NCI-H2081 (cell line): ENCODE results near the gene STX7.

ENCODE experiments used
- DNase-seq, 2 experiments: peaks; one replicate each; lab custom pipeline; 2025; lab: John Stamatoyannopoulos, UW

STX7 gene

GRCh38 chr6:132412656-132413498 lies 100.0 kb downstream of the STX7 start:
- no peak for DNase-seq

DNA sequence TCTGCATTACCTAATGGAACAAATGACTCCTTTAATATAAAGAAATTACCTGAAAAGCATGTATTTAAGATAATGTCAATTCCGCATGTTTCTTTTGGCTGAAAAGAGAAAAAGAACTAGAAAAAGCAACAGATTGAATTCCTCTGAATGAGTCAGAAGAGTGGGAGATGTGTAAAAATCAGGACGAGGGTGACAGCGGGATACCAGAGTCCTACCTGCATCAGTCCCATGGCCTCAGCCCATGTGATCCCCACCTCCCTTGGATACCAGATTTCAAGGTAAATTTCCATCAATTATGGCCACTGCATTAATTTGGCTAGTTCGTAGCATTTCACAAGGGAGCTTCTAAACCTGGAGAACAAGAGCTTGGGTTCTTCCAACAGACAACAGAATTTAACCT lies 101.6 kb downstream of the STX7 start:
- DNase-seq: no peak

DNA sequence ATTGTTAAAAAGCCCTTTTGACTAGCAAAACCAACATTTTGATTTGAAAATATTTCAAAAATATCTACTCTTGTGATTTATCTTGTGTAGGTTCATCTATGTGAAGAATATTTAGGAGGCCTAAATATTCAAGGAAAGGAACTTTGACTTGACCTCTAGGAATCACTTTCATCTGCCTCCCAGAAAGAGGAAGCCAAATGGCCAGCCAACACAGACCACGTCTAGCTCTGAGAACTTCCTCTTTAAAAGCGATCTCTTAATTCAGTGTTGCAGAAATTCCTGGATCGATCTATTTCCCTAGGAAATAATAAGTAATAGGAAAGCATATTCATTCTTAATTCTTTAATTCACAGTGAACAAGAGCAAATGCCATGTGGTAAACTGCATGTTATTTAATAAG lies 102.1 kb downstream of the STX7 start:
- no peak for DNase-seq

DNA sequence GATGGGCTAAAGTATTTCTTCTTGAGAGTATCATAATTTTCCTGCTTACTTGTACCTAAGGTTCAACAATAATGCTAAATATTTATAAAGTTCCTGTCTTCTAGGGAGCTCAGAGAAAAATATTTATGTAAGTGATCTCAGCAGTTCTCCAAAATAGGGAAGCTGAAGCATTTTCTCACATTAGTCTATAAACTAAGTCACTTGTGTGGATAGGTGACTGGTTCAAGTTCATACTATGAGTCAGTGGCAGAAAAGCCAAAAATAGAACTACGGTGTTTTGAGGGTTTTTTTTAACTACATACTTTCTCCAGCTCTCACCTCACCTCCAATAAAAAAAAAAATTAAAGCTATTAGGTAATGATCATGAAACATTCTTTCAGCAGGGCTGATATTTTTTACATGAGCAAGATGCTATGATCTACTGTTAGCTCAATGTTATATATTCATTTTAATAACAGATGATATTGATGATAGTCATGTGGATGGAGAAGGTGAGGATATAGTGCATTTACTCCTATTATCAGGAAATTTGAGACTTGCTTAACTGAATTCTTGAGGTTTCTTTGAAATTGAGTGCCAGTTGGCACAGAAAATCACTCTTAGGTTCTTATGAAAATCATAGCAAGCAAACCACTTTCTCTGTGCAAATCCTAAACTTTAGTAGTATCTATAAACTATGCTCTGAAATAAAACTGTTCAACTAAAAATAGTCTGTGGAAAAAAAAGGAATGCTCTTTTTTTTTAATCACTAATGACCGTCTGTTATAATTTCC lies 107.6 kb downstream of the STX7 start:
- DNase-seq: no peak

DNA sequence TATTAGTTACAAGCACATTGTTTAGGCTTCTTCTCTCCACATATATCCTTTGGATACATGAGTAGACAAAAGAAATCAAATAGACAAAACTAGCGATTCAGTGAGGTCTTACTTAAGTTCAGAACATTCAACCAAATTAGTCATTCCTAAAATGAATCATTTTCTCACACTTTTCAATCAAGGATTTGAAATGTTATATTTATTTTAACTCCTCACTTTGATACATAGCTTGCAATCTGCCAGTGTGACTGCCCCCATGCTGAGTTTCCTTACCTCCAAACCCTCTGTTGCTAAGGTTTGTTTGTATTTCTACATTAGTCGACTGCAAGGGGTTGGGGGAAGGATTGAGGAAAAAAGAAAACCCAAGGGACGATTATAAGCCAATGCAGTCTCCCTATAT lies 108.2 kb downstream of the STX7 start:
- DNase-seq: no peak

- DNase-seq: no peak
Observed at GRCh38 chr6:132404330-132404729, 108.6 kb downstream of the STX7 start.

- DNase-seq: no peak
Observed at GRCh38 chr6:132401618-132402285, 111.2 kb downstream of the STX7 start.

GRCh38 chr6:132400883-132401617 lies 111.9 kb downstream of the STX7 start, which contains the start of gene MOXD1:
MOXD1 (minus strand) TSS chr6:132401475; CDS start chr6:132401426, 49 bp downstream.
- peak; percentile 24 to 25 for DNase-seq

DNA sequence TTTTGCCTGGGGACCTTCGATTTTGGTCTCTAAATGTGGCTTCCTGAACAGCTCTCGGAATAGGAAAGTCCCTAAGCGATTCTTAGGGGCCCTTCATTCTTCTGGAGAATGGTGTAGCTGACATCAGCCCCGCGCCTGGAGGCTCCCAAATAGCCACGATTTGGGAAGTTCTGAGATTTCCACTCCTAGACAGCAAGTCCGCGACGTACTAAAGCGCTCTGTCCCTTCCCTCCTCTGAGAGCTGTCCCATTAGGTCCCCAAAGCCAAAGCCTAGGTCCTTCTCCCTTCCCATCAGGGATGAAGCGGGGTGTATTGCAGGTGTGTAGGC lies 112.4 kb downstream of the STX7 start:
- DNase-seq: no peak

DNA sequence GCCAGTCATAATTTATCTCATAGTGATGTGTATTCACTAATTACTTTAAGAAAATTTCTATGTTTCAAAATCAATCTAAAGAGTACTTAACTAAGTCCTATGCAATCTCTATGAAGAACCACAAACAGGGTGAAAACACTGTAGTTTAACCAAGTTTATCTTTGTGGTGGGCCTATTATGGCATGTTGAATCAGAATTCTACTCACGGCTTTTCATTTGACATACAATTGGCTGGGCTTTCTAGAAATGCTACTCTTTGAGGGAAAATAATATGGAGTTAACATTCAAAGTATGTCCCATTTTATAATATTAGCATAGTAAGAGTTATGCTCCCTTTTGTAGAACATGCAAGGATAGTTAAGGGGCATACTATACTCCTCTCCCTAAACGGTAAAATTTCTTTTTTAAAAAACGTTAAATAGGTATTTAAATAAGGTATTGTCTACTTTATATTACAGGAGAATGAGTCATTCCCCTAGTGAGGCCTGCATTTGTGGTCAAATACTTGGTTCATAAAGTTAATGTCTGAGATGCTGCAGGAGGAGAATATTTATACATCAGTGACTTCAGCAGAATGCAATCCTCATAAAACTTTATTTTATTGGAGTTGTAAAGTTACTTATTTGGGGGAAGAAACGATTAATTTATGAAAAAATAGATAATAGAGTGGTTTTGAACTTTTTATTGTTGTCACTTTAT lies 113.4 kb downstream of the STX7 start:
- no peak for DNase-seq
